Gastroesophageal sphincter (tissue), 4 donors: ENCODE results near the gene RPL35. TPM values are rescaled to one million over a fixed set of nuclear protein-coding genes. Genes with fewer than 3 reads are reported as not detected.

Experiments
- ATAC-seq: fragments of 150-250 bp; one replicate; pipeline ENCODE4 v1.9.1; 2016; ENCODE audit warnings: mild to moderate bottlenecking, moderate library complexity
- H3K27ac ChIP-seq, 4 donors: fragments of 200-600 bp; sonication (generic) in 3 of 4; 1 replicate in 3 of 4; 2 replicates in 1 of 4; pipeline ENCODE4 v1.5.1; 2016 to 2019
- H3K27me3 ChIP-seq: fragments of 200-600 bp; sonication (generic); one replicate; pipeline ENCODE4 v1.5.1; 2019
- H3K36me3 ChIP-seq, 2 donors: fragments of 200-600 bp; sonication (generic); one replicate each; pipeline ENCODE4 v1.5.1; 2019; ENCODE audit warnings: control low read depth in 1 of 2
- H3K4me1 ChIP-seq, 3 donors: fragments of 200-600 bp; sonication (generic); 1 replicate in 2 of 3; 2 replicates in 1 of 3; pipeline ENCODE4 v1.5.1; 2016 to 2019; ENCODE audit warnings: control low read depth in 2 of 3
- H3K4me3 ChIP-seq, 2 donors: fragments of 200-600 bp; sonication (generic); one replicate each; pipeline ENCODE4 v1.5.1; 2019; ENCODE audit warnings: mild to moderate bottlenecking in 1 of 2, moderate library complexity in 1 of 2
- H3K9me3 ChIP-seq, 3 donors: fragments of 200-600 bp; sonication (generic); one replicate each; pipeline ENCODE4 v1.5.1; 2017 to 2019; ENCODE audit warnings: control low read depth in 2 of 3
- CTCF ChIP-seq, 4 experiments: fragments of 200-600 bp in 2 of 4; fragments of 450-650 bp in 2 of 4; sonication (generic) in 1 of 4; IDR thresholded peaks; one replicate each; pipeline ENCODE4 v1.5.1; 2017 to 2019; ENCODE audit warnings: antibody characterized with exemption in 4 of 4, mild to moderate bottlenecking in 2 of 4, moderate library complexity in 2 of 4
- EP300 ChIP-seq: sonication (generic); formaldehyde crosslinking; IDR thresholded peaks from one replicate; pipeline ENCODE4 v1.6.1; 2017; ENCODE audit warnings: antibody characterized with exemption, mild to moderate bottlenecking
- POLR2A ChIP-seq, 2 donors: fragments of 450-650 bp; IDR thresholded peaks; one replicate each; pipeline ENCODE4 v1.6.1; 2017; ENCODE audit warnings: antibody characterized with exemption in 2 of 2, mild to moderate bottlenecking in 2 of 2, moderate library complexity in 1 of 2
- POLR2AphosphoS5 ChIP-seq: sonication (generic); formaldehyde crosslinking; IDR thresholded peaks from one replicate; pipeline ENCODE4 v1.6.1; 2017; ENCODE audit warnings: antibody characterized with exemption
- WGBS, 2 donors: methylation state at CpG; one replicate each; pipeline ENCODE4 v1.1.5; 2018; ENCODE audit warnings: low coverage in 1 of 2; 5-methylcytosine and 5-hydroxymethylcytosine counted together
- total RNA-seq, 4 donors: library from RNA; depleted of rRNA; stranded (reverse); fragments of >200 nt; gene quantifications; one replicate each; pipeline ENCODE4 v1.1.0, GENCODE V29; 2016

RPL35 gene
- total RNA-seq, 4 donors from 2014 or later: 1,026 to 2,785 (median 2,065) TPM

- Histone ChIP-seq H3K36me3 (peaks cover 0 to 84% of the 10 kb centered on the region in 2 donors), H3K27me3 (no peaks in the 10 kb centered on the region), H3K4me3 (no peak overlapping the region), H3K4me1 (no peaks in the 10 kb centered on the region), H3K9me3 (no peaks in the 10 kb centered on the region), H3K27ac (no peak overlapping the region)
- 74 to 80% methylated on average over 4 to 5 of the region's 6 CpGs for WGBS, 2 donors
- ATAC-seq: no peak
- TF ChIP-seq CTCF (IDR thresholded peaks at IDR 0.05) (no peak), POLR2A (IDR thresholded peaks at IDR 0.05) (no peak), POLR2AphosphoS5 (no peak), EP300 (no peak)
Observed at GRCh38 chr9:124897570-124898460, 36.1 kb upstream of the RPL35 start.

DNA sequence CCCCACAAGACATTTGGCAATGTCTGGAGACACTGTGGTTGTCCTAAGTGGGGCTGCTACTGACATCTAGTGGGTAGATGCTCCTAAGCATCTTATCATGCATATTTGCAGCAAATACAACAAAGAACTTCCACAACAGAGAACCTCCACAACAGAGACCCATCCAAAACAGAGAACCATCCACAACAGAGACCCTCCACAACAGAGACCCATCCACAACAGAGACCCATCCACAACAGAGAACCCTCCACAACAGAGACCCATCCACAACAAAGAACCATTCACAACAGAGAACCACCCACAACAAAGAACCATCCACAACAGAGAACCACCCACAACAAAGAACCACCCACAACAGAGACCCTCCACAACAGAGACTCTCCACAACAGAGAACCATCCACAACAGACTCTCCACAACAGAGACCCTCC lies 33.0 kb upstream of the RPL35 start:
- TF ChIP-seq EP300: no peak
- TF ChIP-seq CTCF (IDR thresholded peaks at IDR 0.05): peak in 1 of 4 experiments; percentile 36
- no peak for ATAC-seq
- Histone ChIP-seq H3K27ac (no peak overlapping the region), H3K27me3 (no peaks in the 10 kb centered on the region), H3K4me1 (no peaks in the 10 kb centered on the region), H3K36me3 (peaks cover 0 to 95% of the 10 kb centered on the region in 2 donors), H3K9me3 (no peaks in the 10 kb centered on the region), H3K4me3 (no peak overlapping the region)

DNA sequence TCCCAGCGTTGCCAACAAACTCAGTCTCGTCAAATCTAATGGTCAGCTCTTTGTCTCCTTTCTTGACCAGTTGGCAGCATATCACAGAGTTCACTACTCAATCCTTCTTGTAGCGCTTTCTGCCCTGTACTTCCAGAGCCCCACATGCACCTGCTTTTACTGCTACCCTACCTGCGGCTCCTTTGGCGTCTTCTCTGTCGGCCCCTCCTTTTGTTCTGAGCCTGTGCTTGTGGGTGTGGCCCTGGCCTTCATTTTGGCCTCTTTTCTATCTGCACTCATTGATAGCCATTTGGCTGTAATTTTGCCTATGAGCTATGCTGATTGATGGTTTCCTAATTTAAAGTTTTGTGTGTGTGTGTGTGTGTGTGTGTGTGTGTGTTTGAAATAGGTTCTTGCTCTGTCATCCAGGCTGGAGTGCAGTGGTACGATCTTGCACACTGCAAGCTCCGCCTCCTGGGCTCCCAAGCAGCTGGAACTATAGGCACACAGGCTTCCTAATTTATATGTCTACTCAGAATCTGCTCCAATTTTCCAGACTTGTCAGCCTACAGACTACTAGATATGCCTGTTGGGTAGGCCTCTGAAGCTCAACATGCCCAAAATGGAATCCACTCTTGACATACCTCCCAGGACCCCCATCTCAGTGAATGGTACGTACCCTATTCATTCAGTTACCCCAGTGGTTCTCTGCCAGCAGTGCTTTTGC lies 32.4 kb upstream of the RPL35 start:
- H3K36me3 ChIP-seq: peaks cover 0 to 95% of the 10 kb centered on the region in 2 donors
- TF ChIP-seq CTCF (IDR thresholded peaks at IDR 0.05) (no peak), POLR2A (IDR thresholded peaks at IDR 0.05) (no peak), EP300 (no peak), POLR2AphosphoS5 (no peak)
- 76 to 78% methylated on average over 5 to 7 of the region's 9 CpGs for WGBS, 2 donors
- no peaks in the 10 kb centered on the region for H3K27me3 ChIP-seq
- H3K4me1 ChIP-seq: no peaks in the 10 kb centered on the region
- H3K9me3 ChIP-seq: no peaks in the 10 kb centered on the region
- no peak overlapping the region for H3K27ac ChIP-seq
- no peak for ATAC-seq
- H3K4me3 ChIP-seq: no peak overlapping the region

DNA sequence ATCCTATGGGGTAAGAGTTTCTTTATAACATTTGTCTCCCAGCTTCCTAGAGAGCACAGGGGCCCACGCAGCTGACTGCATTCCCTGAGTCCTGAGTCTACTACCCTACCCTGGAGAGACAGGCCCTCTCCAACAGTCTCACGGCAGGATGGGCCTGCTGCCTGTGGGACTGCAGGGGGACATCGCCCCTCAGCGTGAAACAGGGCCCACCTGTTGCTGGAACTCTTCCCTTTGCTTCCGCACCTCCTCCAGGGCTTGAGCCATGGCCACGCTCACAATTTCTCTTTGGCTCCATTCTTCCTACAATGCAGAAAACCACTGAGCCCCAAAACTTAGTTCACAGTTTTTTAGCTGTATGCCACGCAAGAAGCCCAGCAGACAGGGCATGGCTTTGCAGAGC lies 28.4 kb upstream of the RPL35 start:
- no peak for ATAC-seq
- Histone ChIP-seq H3K9me3 (no peaks in the 10 kb centered on the region), H3K4me1 (no peaks in the 10 kb centered on the region), H3K27me3 (no peaks in the 10 kb centered on the region), H3K4me3 (no peak overlapping the region), H3K36me3 (peaks cover 0 to 95% of the 10 kb centered on the region in 2 donors), H3K27ac (no peak overlapping the region)
- no peak for TF ChIP-seq CTCF (IDR thresholded peaks at IDR 0.05)
- no peak for TF ChIP-seq POLR2A (IDR thresholded peaks at IDR 0.05)
- WGBS, 2 donors: 100% methylated on average over 1 to 2 of the region's 7 CpGs

- Histone ChIP-seq H3K4me1 (no peaks in the 10 kb centered on the region), H3K27me3 (no peaks in the 10 kb centered on the region), H3K27ac (no peak overlapping the region), H3K4me3 (no peak overlapping the region), H3K9me3 (no peaks in the 10 kb centered on the region), H3K36me3 (peaks cover 0 to 100% of the 10 kb centered on the region in 2 donors)
- no CpG with 5 or more reads among the region's 13 CpGs for WGBS, 2 donors
- no peak for TF ChIP-seq EP300
- no peak for ATAC-seq
Observed at GRCh38 chr9:124889006-124889405, 27.2 kb upstream of the RPL35 start.
